Hepatocyte (in vitro differentiated cells): ENCODE measurements around the gene HOXB7.

Source experiments
- EZH2 ChIP-seq: fragments of 200-600 bp; sonication (generic); IDR thresholded peaks from 2 replicates; pipeline ENCODE4 v1.6.1; 2016; ENCODE audit warnings: antibody characterized with exemption, mild to moderate bottlenecking, borderline replicate concordance
- TF ChIP-seq, protein P1 (sequence below): fragments of 200-600 bp; sonication (generic); IDR thresholded peaks from 2 replicates; pipeline ENCODE4 v1.5.1; 2016; ENCODE audit warnings: antibody characterized with exemption, mild to moderate bottlenecking; ENCODE audit not compliant: poor library complexity

DNA sequence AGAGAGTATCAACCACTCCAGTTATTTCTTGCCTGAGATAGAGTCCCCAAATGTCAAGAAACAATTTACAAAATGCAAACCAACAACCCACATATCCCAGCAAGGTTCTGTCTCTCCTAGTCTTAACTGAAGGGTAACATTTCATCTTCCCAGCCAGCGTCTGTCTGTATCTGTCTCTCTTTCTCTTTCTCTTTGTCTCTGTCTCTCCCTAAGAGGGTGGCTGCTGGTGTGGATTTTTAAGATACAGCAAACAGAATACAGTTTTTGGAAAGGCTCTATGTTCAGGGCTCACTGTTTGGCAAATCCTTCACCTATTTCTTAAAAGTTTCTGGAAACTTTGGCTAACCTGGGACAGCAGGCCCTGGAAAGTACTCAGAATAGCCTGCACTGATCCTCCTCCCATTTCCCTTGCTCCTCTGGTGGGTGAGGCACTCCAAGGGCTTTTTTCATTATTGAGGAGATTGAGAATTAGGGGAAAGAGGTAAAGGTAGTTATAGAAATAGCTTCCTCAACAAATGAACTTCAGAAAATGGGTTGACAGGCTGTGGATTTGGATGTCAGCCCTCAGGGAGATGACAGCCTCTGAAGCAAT lies 38.9 kb downstream of the HOXB7 start:
- TF ChIP-seq, protein P1, sequence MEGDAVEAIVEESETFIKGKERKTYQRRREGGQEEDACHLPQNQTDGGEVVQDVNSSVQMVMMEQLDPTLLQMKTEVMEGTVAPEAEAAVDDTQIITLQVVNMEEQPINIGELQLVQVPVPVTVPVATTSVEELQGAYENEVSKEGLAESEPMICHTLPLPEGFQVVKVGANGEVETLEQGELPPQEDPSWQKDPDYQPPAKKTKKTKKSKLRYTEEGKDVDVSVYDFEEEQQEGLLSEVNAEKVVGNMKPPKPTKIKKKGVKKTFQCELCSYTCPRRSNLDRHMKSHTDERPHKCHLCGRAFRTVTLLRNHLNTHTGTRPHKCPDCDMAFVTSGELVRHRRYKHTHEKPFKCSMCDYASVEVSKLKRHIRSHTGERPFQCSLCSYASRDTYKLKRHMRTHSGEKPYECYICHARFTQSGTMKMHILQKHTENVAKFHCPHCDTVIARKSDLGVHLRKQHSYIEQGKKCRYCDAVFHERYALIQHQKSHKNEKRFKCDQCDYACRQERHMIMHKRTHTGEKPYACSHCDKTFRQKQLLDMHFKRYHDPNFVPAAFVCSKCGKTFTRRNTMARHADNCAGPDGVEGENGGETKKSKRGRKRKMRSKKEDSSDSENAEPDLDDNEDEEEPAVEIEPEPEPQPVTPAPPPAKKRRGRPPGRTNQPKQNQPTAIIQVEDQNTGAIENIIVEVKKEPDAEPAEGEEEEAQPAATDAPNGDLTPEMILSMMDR = no peak
- no peak for TF ChIP-seq EZH2
